Measurements from ENCODE around the gene PTPN3.
"Not testable (repeated sequence)": the region's sequence is repeated elsewhere in the genome, so short reads cannot be mapped to it uniquely, and the experiment has no call there.

The PTPN3 gene

GRCh38 chr9:109401169-109401989 lies 96.7 kb downstream of the PTPN3 start:
- peak; percentile 16 to 43 (median 25) for DNase-seq (ENCODE audit: low read depth in 3 of 3)

DNA sequence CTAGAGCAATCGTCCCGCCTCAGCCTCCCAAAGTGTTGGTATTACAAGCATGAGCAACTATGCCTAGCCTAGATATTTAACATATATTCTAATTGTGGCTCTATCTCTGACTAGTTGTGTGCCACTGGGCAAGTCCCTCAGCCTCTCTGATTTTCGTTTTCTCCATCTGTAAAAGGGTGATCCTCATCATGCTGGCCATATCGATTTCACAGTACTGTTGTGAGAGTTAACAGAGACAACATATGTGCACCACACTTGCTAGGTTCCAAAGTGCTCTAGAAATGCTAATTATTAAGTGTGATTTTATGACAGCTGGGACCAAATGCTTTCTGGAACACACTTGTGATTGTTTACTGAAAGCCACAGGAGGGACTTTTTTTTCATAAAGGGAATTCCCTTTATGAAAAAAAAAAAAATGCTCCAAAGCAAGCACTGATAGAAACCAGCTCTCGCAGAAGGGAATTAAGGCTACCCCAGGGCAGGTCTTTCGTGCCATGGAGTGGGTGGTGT lies 98.8 kb downstream of the PTPN3 start:
- DNase-seq (ENCODE audit: low read depth in 3 of 3): no peak

DNA sequence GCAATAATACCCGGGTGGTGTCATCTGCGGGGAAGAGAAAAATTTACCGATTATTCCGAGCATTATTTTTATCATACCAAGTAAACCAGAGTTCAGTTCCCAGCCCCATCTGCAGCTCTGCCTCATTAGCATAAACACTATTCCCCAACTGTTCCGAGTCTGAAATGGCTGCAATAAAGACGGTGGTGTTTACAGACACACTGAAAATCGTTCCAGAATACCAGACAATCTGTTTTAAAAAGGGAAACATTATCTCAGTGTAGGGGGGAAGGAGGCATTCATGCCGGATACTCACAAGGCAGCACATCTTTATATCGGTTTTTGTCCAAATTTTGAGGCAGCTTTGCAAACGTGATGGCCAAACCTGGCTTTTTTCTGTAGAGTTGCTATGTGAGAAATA lies 106.9 kb downstream of the PTPN3 start:
- DNase-seq (ENCODE audit: low read depth in 3 of 3): no peak

DNA sequence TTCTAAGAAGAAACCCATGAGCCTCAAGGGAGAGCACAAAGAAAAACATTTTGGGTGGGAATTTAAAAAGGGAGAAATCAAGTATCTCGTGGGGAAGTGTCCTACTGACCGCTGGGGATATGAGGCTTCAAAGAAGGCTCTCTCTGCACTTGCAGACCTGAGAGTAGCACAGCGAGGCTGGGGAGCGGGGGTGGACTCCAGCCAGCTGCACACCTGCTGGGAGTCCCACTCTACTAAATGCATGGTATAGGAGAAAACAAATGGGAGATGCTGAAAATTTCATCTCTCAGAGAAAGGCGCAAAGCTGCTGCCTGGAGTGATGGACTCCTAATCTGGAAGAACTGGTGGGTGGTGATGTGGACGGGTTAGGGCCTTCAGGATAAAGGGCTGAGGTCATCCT lies 110.3 kb downstream of the PTPN3 start:
- DNase-seq (ENCODE audit: low read depth in 3 of 3): no peak

DNA sequence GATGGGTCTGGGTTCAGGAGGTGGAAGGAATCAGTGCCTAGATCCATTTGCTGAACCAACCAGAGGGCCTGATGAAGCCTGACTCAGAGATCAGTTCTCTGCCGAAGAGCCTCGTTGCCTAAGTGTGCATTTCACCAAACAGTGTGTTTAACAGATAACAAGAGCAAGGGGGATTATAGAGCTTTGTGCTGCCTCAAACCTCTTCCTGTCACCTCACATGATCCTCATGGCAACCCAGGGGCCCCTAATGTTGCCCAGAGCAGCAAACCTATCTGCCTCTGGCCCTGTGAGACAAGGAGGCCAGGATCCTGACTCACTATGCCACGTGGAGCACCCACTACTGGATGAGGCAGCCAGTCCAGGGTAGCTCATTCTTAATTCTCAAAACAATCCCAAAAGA lies 110.9 kb downstream of the PTPN3 start:
- no peak for DNase-seq (ENCODE audit: low read depth in 3 of 3)

DNA sequence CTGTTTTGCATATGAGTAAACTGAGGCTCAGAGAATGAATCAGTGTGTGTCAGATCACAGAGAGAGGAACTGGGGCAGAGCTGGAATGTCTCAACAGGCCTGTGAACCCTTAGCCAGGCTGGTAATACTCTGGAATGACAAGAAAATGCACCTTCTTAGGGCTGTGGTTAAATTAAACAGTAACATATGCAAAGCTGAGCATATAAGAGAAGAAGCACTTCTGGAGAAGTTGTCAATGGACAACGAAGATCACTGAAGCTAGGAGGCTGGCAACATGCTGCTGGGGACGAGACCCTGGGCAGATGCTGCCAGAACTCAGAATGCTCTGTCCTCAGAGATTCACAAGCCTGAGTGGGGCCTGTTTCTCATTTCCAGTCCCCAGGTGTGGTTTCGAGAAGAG lies 112.6 kb downstream of the PTPN3 start:
- no peak for DNase-seq (ENCODE audit: low read depth in 3 of 3)

DNA sequence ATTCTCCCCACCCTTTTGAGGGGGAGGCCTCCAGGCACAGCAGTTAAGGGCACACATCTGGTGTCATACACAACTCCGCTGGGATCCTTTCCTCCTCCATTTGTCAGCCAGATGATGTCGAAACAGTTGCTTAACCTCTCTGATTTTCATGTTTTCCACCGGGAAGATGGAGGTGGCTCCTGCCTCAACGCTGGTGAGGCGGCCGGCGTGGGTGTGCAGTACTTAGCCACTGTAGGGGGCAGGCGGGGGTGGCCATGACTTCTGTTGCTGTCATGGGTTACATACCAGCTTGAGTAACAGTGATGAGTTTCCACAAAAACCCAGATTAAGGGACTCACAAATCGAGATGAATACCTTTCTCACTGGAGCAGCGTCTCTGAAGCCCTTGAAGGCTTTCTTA lies 114.2 kb downstream of the PTPN3 start:
- DNase-seq (ENCODE audit: low read depth in 3 of 3): no peak

DNA sequence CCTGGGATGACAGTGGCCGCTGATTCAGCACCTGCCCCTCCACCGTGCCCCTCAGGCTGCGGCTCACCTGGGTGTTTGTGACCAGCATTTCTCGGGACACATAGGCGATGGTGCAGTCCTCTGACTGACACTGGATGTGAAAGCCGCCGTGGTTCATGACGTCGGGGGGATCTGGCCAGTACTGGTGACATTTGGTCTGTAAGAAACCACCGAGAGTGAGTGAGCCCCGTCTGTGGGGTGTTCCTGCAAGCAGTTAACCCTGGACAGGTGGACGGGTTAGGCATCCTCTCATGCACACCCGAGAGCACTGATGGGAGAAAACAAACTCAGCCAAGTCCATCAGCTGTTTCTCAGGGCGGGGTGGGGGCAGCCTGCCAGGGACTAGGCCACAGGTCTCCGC lies 114.8 kb downstream of the PTPN3 start:
- no peak for DNase-seq (ENCODE audit: low read depth in 3 of 3)

GRCh38 chr9:109382585-109382984 lies 115.5 kb downstream of the PTPN3 start:
- DNase-seq (ENCODE audit: low read depth in 3 of 3): no peak

- no peak for DNase-seq (ENCODE audit: low read depth in 3 of 3)
Measured at GRCh38 chr9:109382182-109382581, 115.9 kb downstream of the PTPN3 start.

DNA sequence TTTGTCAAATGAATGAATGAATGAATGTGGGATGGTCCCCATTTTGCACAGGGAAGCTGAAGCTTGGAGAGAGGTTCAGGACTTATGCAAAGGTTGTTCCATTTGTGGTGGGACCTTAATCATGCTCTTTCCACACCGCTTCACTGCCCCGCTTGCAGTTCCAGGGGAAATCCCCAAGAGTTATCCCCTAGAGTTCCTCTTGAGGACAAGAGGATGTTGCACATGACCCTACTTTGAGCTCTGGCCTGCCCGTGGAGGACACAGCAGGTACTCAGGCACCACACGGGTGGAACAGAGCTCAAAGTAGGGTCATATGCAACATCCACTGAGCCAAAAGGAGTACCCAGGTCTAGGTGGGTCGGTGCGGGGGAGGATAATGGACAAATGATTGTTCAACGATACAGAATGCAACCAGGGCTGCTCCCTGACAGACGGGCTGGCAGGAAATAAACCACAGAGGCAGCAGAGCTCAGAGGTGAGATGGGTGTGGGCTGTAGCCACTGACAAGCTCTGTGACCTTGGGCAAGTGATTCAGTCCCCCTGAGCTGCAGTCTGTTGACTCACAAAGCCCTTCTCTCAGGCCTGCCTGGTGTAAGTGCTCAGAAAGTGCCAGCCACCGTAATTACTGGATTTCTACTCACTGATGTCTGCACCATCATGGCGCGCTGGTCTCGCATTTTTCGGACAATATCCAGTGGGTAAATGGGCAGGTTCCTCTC lies 116.9 kb downstream of the PTPN3 start:
- no peak for DNase-seq (ENCODE audit: low read depth in 3 of 3)

- DNase-seq (ENCODE audit: low read depth in 3 of 3): no peak
Measured at GRCh38 chr9:109379513-109379912, 118.6 kb downstream of the PTPN3 start.

DNA sequence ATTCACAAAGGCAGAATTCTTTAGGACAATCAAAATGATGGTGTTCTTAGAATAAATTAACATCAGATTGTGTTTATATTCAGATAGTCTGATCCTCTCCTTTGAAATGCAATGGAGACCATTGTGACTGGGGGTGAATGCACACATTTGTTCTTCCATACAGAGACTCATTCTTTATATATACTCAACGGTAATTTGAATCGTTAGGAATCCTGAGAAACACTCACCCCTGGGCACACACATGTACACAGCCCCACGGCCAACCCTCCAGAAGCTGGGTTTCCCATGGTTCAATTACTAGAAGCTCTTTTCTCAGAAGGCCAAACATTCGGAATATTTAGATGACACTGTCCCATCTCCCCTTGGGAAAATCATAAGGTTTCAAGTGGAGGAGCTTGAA lies 119.8 kb downstream of the PTPN3 start:
- no peak for DNase-seq (ENCODE audit: low read depth in 3 of 3)

GRCh38 chr9:109372246-109372645 lies 125.9 kb downstream of the PTPN3 start:
- no peak for DNase-seq (ENCODE audit: low read depth in 3 of 3)

DNA sequence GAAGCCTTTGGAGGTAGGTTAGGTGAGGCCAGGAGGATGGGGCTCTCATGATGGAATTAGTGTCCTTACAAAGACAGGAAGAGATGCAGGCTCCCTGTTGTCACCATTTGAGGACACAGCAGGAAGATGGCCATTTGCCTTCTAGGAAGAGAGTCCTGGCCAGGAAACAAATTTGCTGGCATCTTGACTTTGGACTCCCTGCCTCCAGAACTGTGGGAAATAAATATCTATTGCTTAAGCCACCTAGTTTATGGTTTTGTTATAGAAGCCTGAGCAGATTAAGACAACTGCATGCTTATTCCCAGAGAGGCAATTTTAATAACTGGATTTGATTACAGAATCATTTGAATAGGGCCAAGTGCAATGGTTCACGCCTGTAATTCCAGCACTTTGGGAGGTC lies 126.7 kb downstream of the PTPN3 start:
- no peak for DNase-seq (ENCODE audit: low read depth in 3 of 3)

DNA sequence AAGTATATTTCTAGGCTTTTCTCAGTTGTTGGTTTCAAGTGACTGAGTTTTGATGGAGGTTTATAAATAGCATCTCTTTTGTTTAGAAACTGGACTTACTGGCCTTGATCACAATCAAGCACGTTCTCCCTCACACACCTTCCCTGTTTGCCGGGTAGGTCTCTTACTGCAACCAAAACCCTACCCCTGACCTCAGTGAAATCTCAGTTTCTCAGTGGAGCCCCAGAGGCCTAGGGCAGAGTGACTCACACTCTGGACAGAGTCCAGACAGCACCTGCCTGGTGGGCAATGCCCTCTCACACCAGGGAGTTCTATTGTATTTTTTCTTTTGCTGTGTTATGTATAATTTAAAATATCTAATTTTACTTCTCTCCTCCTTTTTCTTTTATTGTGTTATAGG lies 128.8 kb downstream of the PTPN3 start:
- DNase-seq (ENCODE audit: low read depth in 3 of 3): no peak

GRCh38 chr9:109360771-109361170 lies 137.3 kb downstream of the PTPN3 start:
- no peak for DNase-seq (ENCODE audit: low read depth in 3 of 3)

- DNase-seq (ENCODE audit: low read depth in 3 of 3): not testable (repeated sequence)
Measured at GRCh38 chr9:109358968-109359603, 139.0 kb downstream of the PTPN3 start.

DNA sequence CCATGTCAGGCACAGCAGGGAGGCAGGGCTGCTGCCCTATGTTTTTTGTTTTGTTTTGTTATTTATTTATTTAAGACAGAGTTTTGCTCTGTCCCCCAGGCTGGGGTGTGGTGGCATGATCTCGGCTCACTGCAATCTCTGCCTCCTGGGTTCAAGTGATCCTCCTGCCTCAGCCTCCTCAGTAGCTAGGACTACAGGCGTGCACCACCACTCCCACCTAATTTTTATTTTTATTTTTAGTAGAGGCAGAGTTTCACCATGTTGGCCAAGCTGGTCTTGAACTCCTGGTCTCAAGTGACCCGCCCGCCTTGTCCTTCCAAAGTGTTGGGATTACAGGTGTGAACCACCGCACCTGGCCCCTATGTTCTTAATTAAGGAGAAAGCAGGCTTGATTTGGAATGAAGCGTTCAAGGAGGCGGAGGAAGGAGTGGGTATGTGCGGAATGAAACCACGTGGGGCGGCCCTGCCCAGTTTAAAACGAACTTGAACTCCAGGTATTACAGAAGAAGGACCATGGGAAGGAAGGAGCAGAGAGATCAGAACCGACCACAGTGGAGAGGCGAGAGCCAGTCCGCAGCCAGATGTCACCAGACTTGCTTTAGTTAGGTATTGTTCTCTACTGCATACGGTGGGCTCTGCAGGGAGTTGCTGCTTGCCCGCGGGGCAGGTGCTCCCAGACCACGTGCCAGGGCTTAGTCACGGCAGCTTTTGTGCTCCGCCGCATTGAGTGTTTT lies 142.4 kb downstream of the PTPN3 start:
- DNase-seq (ENCODE audit: low read depth in 3 of 3): no peak

- no peak for DNase-seq (ENCODE audit: low read depth in 3 of 3)
Measured at GRCh38 chr9:109354190-109354589, 143.9 kb downstream of the PTPN3 start.

DNA sequence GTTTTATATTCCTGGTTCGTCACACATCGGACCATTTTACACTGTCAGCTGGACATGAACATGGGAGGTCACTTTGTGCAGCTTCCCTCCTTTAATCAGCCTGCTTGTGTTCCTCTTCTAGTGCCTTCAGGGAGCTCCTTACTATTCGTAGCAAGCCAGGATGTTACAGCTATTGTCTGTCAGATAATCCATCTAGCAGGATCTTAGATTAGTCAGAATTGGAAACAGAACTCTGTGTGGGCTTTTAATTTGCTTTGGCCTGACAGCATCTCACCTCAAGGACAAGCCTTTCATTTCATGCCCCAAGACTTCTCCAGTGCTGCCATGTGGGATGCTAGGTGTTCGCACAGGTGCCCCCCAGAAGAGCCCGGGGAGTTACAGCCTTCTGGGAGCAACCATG lies 147.1 kb downstream of the PTPN3 start:
- no peak for DNase-seq (ENCODE audit: low read depth in 3 of 3)

DNA sequence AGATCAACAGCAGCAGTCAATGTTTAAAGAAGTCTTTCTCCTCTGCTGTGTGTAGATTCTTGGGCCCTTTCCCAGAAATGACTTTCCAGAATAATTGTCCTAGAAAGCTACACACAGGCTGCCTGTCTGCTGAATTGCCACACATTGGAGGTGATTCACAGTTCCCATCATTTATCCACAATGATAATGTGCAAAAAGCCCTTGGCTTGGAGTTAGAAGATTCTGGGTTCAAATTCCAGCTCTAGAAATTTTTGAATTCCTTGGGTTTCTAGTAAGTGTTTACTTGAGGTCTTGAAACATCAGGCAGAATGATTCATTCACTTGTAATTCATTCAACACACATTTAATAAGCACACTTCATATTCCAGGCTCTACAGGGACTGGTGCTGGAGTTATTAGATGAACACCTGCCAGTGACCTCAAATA lies 148.7 kb downstream of the PTPN3 start:
- DNase-seq (ENCODE audit: low read depth in 3 of 3): no peak

Measured in stimulated activated CD4-positive, alpha-beta T cell treated with anti-CD3 and anti-CD28 coated beads, TNF-alpha, amount 100 ng/mL, for 48 hours (primary cell).